GM18519 (cell line): ENCODE data around the gene GET3.

Experiments used
- ATAC-seq: cut with Tn5 transposase; IDR thresholded peaks from one replicate; pipeline ENCODE4 v1.9.1; 2021; ENCODE audit warnings: mild to moderate bottlenecking, moderate library complexity; ENCODE audit not compliant: unreplicated experiment, low FRiP score

The GET3 gene

DNA sequence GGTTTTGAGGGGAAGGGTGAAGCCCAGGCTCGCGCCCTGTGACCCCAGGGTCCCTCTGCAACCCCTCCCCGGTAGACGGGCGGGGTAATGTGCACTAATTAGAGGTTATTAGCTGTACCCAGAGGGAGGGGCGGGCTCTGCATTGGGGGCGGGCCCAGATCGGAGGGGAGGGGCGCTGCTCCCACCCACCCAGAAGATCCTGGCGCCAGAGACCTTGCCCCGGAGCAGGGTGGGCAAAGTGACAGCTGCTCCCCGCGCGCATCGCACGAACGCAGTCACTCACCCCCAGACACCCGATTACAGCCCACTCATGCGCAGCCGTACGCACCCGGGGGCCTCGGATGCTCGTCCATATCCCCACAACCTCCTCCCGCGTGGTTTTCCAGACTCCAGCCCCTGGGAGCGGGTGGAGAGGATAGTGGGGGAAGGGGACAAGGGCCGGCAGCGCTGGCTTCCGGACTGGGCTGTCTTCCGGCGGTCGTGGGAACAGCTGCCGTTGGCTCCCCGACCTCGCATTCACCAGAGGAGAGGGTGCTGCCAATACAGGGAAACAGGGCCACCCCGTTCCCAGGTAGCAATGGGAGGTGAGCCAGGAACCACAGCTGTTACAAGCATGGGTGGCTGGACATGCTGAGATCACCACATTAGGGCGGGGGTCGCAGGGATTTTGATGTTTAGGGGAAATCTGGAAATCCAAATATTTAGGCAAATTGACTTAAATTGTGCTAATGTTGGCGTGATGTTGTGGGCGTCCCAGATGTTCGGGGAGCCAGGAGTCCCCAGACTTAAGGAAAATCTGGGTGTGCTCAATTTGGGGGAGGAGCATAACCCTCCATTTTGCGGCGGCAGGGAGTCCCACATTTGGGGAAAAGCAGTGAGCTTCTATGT is 41.0 kb downstream of the GET3 start:
- no peak for ATAC-seq

GRCh38 chr19:12778905-12779161 is 41.5 kb downstream of the GET3 start:
- no peak for ATAC-seq

DNA sequence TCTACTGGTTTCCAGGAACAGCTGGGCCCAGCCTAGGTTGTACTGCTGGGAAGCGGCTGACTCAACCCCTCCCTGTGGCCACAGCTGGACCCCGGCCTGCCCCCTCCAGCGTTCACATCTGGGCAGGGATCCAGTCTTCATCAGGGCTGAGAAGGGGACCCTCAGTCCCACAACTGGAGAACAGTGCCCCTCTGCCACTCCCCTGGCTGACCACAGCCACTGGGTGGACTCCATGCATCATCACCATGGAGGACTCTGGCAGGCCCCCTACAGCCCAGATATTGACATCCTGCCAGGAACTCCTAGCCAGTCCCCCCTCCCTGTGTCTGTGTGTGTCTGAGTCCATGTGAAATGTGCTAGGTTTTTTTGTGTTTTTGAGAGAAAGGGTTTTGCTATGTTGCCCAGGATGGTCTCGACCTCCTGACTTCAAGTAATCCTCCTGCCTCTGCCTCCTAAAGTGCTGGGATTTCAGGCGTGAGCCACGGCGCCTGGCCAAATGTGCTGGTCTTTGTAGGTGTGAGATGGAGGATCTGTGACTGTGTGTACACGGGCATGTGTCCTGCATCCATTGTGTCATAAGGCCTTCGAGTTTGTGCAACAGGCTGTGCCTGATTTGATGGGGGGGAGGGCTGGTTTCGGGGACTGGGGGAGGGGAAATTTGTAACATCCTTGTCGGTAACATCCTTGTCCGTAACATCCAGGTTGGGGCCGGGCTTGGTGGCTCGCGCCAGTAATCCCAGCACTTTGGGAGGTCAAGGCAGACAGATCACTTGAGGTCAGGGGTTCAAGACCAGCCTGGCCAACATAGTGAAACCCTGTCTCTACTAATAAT is 42.1 kb downstream of the GET3 start:
- no peak for ATAC-seq

GRCh38 chr19:12782174-12782423 is 44.8 kb downstream of the GET3 start:
- ATAC-seq: no peak

- no peak for ATAC-seq
Measured at GRCh38 chr19:12782424-12783290, 45.4 kb downstream of the GET3 start.

DNA sequence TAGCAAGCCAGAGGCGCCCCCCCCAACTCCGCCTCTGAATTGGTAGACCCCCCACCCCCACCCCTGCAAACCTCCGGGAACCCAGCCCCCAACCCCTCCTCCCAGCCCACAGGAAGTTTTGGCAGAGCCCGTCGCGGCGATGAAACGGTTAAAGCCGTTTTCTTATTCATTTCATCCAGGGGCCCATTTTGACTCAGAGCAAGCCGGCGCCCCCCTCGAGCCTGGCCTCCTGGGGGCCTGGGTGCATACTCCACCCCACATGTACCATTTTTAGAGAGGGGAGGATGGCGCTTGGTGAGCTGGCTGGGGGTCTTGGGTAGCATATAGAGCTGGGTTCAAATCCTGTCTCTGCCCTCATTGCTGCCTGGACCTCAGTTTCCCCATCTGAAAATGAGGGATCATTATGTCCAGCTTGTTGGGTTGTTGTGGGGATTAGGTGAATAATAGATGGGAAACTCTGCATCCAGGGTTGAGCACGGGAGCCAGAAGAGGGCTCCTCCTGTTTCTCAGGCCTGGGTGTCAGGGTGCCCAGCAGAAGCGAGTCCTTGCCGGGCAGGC is 46.1 kb downstream of the GET3 start:
- ATAC-seq: no peak

- ATAC-seq: no peak
Measured at GRCh38 chr19:12783849-12784393, 46.6 kb downstream of the GET3 start.

DNA sequence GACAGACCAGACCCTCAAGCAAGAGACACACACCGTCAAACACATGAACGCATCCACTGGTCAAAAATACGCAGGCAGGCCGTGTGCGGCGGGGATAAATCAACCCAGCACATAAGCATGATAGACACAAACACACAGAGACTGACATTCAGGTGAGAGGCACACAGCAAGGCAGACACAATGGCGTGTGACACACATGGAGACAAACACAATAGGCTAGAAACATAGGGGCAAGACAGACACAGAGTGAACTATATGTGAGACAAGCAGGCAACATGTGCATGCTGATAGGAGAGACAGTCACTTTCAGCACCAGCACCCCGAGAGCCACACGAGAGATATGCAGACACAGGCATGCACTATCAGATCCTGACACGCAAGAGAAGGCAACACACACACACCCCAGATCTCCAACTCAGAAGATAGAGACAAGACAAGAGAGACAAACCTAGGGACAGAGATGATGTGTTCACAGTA is 47.1 kb downstream of the GET3 start:
- no peak for ATAC-seq

- no peak for ATAC-seq
Measured at GRCh38 chr19:12784871-12785430, 47.7 kb downstream of the GET3 start.

GRCh38 chr19:12785431-12786031 is 48.2 kb downstream of the GET3 start:
- ATAC-seq: no peak

DNA sequence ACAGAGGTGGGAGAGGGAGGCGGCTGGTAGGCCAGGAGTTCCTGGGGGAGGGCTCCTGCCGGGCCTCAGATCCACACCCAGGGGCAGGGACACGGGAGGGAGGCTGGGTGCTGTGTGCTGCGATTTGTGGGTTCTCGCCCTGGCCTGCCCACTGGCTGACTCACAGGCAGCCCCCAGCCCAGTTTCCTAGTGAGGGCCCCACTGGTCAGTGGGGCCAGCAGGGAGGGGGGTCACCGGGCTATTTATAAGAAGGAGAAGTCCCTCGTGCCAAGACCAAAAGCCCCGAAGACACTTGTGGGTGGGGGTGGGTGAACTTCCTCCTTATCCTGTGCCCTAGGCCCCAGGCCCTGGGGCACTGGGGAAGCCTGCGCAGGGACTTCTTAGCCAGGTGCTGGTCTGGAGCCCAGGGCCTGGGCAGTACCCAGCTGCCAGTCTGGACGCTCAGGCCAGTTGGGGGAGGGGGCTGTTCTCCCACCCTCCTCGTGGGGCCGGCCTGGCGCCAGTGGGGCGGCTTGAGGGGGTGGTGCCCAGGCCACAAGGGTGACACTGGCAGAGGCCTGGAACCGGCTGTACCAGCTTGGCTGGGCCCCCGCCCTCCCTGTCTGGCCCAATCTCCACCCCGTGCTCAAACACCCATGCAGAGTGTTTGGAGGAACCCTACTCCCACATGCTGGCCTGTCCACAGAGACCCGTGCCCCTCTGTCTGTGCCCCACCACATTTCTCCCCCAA is 49.0 kb downstream of the GET3 start:
- no peak for ATAC-seq

DNA sequence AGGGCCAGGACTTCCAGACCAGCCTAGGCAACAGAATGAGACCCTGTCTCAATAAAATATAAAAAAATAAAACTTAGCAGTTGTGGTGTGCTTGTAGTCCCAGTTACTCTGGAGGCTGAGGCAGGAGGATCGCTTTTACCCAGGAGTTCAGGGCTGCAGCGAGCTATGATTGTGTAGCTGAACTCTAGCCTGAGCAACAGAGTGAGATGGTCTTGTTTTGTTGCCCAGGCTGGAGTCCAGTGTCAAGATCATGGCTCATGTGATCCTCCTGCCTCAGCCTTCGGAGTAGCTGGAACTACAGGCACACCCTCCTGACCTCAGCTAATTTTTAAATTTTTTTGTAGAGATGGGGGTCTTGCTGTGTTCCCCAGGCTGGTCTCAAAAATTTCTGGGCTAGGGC is 49.7 kb downstream of the GET3 start:
- no peak for ATAC-seq

DNA sequence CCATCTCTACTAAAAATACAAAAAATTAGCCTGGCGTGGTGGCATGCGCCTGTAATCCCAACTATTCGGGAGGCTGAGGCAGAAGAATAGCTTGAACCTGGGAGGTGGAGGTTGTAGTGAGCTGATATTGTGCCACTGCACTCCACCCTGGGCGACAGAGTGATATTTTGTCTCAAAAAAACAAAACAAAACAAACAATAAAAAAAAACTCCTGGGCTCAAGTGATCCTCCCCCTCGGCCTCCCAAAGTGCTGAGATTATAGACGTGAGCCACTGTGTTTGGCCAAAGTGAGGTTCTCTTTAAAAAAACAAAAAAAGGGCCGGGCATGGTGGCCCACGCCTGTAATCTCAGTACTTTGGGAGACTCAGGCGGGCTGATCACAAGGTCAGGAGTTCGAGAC is 50.2 kb downstream of the GET3 start:
- no peak for ATAC-seq

- ATAC-seq: no peak
Measured at GRCh38 chr19:12788042-12788681, 50.9 kb downstream of the GET3 start.

DNA sequence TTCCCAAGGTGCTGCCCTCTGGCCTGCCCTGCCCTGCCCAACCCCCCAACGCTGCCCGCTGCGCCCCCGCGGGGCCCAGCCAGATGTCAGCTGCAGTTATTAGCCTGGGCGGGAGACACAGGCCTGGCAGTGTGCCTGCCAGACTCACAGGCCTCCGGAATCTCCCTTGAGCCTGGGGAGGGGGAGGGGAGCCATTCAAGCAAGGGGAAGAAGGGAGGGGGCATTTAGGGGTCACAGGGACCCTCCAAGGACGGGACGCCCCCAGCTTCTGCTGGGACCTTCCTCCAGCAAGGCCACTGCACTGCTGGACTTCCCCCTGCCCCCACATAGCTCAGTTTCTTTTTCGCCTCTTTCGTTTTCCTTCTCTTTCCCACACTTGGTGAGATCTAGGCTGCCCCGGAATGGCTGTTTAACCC is 51.4 kb downstream of the GET3 start:
- no peak for ATAC-seq

GRCh38 chr19:12789098-12789903 is 52.0 kb downstream of the GET3 start:
- peak; percentile 1 for ATAC-seq

DNA sequence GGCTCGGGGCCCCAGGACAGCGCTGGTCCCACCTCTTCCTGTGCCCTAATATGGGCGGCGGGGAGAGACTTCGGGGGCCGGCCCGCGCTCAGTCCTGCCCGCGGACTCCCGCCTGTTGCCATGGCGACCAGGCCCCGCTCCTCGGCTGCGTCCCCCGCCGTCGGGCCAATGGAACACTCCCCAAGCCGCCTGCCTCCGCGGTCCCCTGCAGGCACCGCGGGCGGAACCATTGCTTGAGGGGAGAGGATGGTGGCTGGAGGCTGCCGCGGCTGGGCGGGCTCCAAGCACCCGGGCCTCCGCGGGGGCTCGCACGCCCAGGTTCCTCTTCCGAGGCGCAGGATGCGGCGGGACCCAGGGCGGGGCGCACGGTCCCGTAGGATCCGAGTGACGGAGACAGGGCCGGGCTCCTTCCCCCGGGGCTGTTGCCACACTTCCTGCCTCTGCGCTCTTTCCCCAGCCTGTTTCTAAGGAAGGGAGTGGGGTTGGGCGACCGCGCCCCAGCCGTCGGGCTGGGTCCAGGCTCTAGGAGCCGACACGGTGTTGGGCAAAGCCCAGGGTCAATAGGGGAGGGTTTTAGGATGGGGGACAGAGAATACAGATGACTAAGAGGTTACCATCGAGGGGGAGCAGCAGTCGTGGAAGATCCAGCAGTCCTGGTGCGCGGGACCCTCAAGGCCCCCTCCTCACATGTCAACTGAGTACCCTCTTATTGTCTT is 52.8 kb downstream of the GET3 start:
- peak; percentile 30 for ATAC-seq
